Small intestine (tissue), 7 donors: ENCODE measurements around the gene SV2C. TPM values are rescaled to one million over a fixed set of nuclear protein-coding genes. Genes with fewer than 3 reads are reported as not detected.
A peak's percentile ranks its signal among the peaks of the same experiment; 100 is the strongest.

Source experiments
- DNase-seq, 2 donors: peaks; one replicate each; pipeline versions ENCODE4 v3.0.0 to v3.0.0-alpha.2; 2013
- FAIRE-seq: peaks from 2 replicates; lab custom pipeline; 2012; peaks lifted over from hg19 to GRCh38; lab: Jason Lieb, UNC
- H3K27ac ChIP-seq, 3 donors: one replicate each; pipeline ENCODE4 v1.5.1; 2013; ENCODE audit warnings: low read length in 2 of 3, mild to moderate bottlenecking in 2 of 3, control low read depth in 1 of 3, inconsistent platforms in 1 of 3, low read depth in 1 of 3, moderate library complexity in 1 of 3
- H3K27me3 ChIP-seq, 3 donors: one replicate each; pipeline ENCODE4 v1.6.1; 2013; ENCODE audit warnings: low read length in 3 of 3, inconsistent platforms in 1 of 3; ENCODE audit not compliant: control insufficient read depth in 3 of 3, insufficient read depth in 3 of 3
- H3K36me3 ChIP-seq, 3 donors: one replicate each; pipeline ENCODE4 v1.6.1; 2013; ENCODE audit warnings: low read length in 3 of 3, inconsistent platforms in 1 of 3, low read depth in 1 of 3, mild to moderate bottlenecking in 1 of 3, moderate library complexity in 1 of 3; ENCODE audit not compliant: control insufficient read depth in 3 of 3, insufficient read depth in 2 of 3
- H3K4me1 ChIP-seq, 3 donors: one replicate each; pipeline ENCODE4 v1.6.1; 2013; ENCODE audit warnings: low read length in 2 of 3, inconsistent platforms in 1 of 3, low read depth in 1 of 3, mild to moderate bottlenecking in 1 of 3, moderate library complexity in 1 of 3; ENCODE audit not compliant: control insufficient read depth in 3 of 3, insufficient read depth in 2 of 3
- H3K4me3 ChIP-seq, 3 donors: one replicate each; pipeline ENCODE4 v1.5.1; 2013; ENCODE audit warnings: low read length in 3 of 3, control low read depth in 1 of 3, inconsistent platforms in 1 of 3, low read depth in 1 of 3, mild to moderate bottlenecking in 1 of 3, moderate library complexity in 1 of 3
- H3K9me3 ChIP-seq, 2 donors: one replicate each; pipeline ENCODE4 v1.6.1; 2013; ENCODE audit warnings: low read depth in 1 of 2, low read length in 1 of 2; ENCODE audit not compliant: control insufficient read depth in 2 of 2, insufficient read depth in 1 of 2
- WGBS, 3 donors: extraction: QIAGEN DNeasy Blood & Tissue Kit; methylation state at CpG; one replicate each; pipeline ENCODE4 v1.1.7; 2013; 5-methylcytosine and 5-hydroxymethylcytosine counted together
- polyA plus RNA-seq, 4 donors: library from polyadenylated mRNA; stranded (reverse) in 3 of 4; unstranded in 1 of 4; fragments of 200-250 nt in 3 of 4; fragments of 120-200 nt in 1 of 4; gene quantifications; one replicate each; pipeline versions ENCODE4 v1.2.1 to v1.2.3, GENCODE V29; 2013
- donor health status: healthy with polysubstance abuse.
- donor health status: control.
- donor health status: control.
- donor health status: Bipolar disorder and iron deficiency.
- donor health status: healthy.

SV2C gene
- polyA plus RNA-seq, 4 donors = 0.03 to 1.6 TPM; not detected in 2

- WGBS, 3 donors = 18 to 21% (median 19%) methylated on average over 11 of the region's 11 CpGs
- H3K27ac ChIP-seq = peak overlapping the region; percentile 75 to 89 (median 88)
- DNase-seq = no peak
- no peak for FAIRE-seq
- H3K9me3 ChIP-seq = no peaks in the 10 kb centered on the region
- peaks cover 2 to 15% (median 3%) of the 10 kb centered on the region in 3 donors for H3K4me1 ChIP-seq
- H3K4me3 ChIP-seq = peak overlapping the region in 2 of 3 donors; percentile 57 to 89
- H3K36me3 ChIP-seq = no peaks in the 10 kb centered on the region
- H3K27me3 ChIP-seq = no peaks in the 10 kb centered on the region
Measured at GRCh38 chr5:76401801-76402250, 318.6 kb downstream of the SV2C start.

DNA sequence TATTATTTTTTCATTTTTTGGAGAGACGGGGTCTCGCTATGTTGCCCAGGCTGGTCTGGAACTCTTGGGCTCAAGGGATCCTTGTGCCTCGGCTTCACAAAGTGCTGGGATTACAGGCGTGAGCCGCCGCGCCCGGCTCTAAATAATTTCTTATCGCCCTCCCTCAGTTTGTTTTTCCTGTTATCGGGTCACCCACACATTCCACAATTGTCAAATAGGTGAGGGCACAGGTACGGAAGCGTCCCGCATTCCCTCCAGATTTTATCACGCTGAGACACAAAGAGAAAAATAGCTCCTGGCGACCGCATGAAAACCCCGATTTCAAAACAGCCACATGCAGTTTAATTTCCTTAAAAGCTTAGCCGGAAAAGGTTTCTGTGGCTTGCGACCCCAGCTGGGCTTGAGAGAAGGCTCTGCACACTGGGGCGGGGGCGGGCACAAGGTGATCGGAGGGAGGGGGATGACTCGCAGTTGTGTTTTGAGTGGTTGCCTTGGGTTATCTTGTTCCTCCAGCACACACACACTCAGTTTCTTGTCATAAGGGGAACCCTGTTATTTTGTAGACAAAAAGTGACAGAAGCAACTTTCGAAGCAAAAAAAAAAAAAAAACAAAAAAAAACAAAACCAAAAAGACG is 319.2 kb downstream of the SV2C start:
- no peaks in the 10 kb centered on the region for H3K27me3 ChIP-seq
- peak overlapping the region; percentile 89 to 94 (median 92) for H3K27ac ChIP-seq
- H3K4me1 ChIP-seq = peaks cover 2 to 15% (median 3%) of the 10 kb centered on the region in 3 donors
- peak overlapping the region in 2 of 3 donors; percentile 57 to 89 for H3K4me3 ChIP-seq
- DNase-seq (peak in 1 of 2 donors; percentile 64), FAIRE-seq (no peak)
- no peaks in the 10 kb centered on the region for H3K9me3 ChIP-seq
- 1 to 2% (median 1%) methylated on average over 25 of the region's 25 CpGs for WGBS, 3 donors
- H3K36me3 ChIP-seq = no peaks in the 10 kb centered on the region

- FAIRE-seq = no peak
- WGBS, 3 donors = 0% methylated on average over 69 to 92 of the region's 92 CpGs
- peak within 1 kb of the TSS; percentile 89 to 94 (median 92) for H3K27ac ChIP-seq
Measured at GRCh38 chr5:76402886-76403765, 319.9 kb downstream of the SV2C start, which contains the start of gene IQGAP2. IQGAP2 (plus strand) TSS chr5:76403285; CDS start chr5:76403546, 261 bp downstream.

More at GRCh38 chr5:76402886-76403765, 319.9 kb downstream of the SV2C start, which contains the start of gene IQGAP2:
- Histone ChIP-seq H3K4me3 (peak within 1 kb of the TSS; percentile 57 to 89 (median 81)), H3K27me3 (no peaks in the 10 kb centered on the region), H3K36me3 (no peaks in the 10 kb centered on the region), H3K9me3 (no peaks in the 10 kb centered on the region), H3K4me1 (peaks cover 2 to 15% (median 3%) of the 10 kb centered on the region in 3 donors)
- peak; percentile 84 to 93 for DNase-seq
